ENCODE results near the gene BTF3.

DNA sequence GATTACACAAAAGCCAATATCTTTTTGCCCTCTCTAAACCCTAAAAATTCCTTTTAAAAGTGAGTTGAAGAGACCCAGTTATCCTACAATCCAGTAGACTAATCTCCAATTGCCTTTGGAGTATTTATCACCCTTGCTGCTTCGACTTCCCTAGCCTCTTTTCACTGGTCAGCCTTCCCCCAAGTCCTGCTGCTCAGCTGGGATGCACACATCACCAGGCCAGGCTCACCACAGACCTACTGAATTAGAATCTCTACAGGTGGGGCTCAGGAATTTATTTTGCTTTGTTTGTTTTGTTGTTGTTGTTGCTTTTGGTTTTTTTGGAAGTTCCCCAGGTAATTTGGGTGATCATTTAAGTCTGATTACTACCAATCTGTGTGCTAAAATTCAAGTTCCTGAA, 38.1 kb upstream of the BTF3 start:
- TF ChIP-seq POLR2A (IDR thresholded peaks at IDR 0.05; ENCODE audit: low read length) (no peak), GATA1 (IDR thresholded peaks at IDR 0.05; ENCODE audit: low read depth, low read length) (no peak)

Measured in erythroblast (primary cell).